ENCODE results near the gene CDH24. TPM values are rescaled to one million over a fixed set of nuclear protein-coding genes. Genes with fewer than 3 reads are reported as not detected.

Gene CDH24
- polyA plus RNA-seq, 3 donors, result 0.13 to 0.14 TPM; not detected in 1

DNA sequence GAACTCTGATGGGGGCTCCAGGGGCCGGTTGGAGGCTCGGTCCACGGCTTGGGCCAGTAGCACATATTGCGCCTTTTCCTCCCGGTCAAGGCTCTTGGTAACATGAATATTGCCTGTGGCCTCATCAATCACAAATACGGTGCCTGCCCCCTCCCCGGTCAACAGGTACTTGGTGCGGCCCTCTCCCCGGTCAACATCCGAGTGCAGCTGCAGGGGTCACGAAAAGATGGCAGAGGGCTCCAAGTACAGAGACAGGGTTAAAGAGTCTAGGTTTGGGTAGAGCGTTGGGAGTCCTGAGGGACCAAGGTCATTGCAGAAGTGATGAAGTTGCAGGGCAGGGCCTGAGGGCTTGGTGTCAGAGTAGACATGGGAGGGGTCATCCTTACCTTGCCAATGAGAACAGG, 2.2 kb downstream of the CDH24 start:
- H3K27me3 Mint-ChIP-seq (ENCODE audit: low read depth in 3 of 3), result peaks cover 10 to 16% (median 12%) of the 10 kb centered on the region in 3 donors
- H3K27me3 ChIP-seq (ENCODE audit: control insufficient read depth in 2 of 2, insufficient read depth in 2 of 2, low read length in 2 of 2), result peaks cover 4 to 10% of the 10 kb centered on the region in 2 donors
- H3K4me3 ChIP-seq (replicated peaks in 1 of 3; ENCODE audit: low read depth in 2 of 3, low read length in 3 of 3), result no peak overlapping the region
- H3K36me3 Mint-ChIP-seq, result peaks cover 14 to 15% of the 10 kb centered on the region in 2 donors
- no peaks in the 10 kb centered on the region for H3K9me3 ChIP-seq (replicated peaks in 1 of 2; ENCODE audit: control insufficient read depth in 1 of 2, insufficient read depth in 1 of 2, low read length in 2 of 2)
- no peak overlapping the region for H3K27ac ChIP-seq (ENCODE audit: low read depth in 1 of 2, low read length in 2 of 2)
- H2AFZ ChIP-seq (ENCODE audit: insufficient read depth, low read depth, low read length, poor library complexity, severe bottlenecking), result no peak overlapping the region
- H3K36me3 ChIP-seq (replicated peaks in 1 of 2; ENCODE audit: control insufficient read depth in 1 of 2, insufficient read depth in 2 of 2, low read length in 2 of 2), result peaks cover 11 to 17% of the 10 kb centered on the region in 2 donors
- H3K9me3 Mint-ChIP-seq, result peaks cover 0 to 3% (median 0%) of the 10 kb centered on the region in 7 donors
- H4K20me1 ChIP-seq (ENCODE audit: insufficient read depth, low read length), result peaks cover 16% of the 10 kb centered on the region
- H3K9ac ChIP-seq (ENCODE audit: insufficient read depth, low read length, poor library complexity, severe bottlenecking), result no peak overlapping the region
- H3K4me1 ChIP-seq (ENCODE audit: control insufficient read depth in 1 of 2, insufficient read depth in 2 of 2, low read length in 2 of 2), result peaks cover 23 to 32% of the 10 kb centered on the region in 2 donors
- H3K79me2 ChIP-seq (ENCODE audit: insufficient read depth, low read length), result no peaks in the 10 kb centered on the region
- TF ChIP-seq, protein P1, sequence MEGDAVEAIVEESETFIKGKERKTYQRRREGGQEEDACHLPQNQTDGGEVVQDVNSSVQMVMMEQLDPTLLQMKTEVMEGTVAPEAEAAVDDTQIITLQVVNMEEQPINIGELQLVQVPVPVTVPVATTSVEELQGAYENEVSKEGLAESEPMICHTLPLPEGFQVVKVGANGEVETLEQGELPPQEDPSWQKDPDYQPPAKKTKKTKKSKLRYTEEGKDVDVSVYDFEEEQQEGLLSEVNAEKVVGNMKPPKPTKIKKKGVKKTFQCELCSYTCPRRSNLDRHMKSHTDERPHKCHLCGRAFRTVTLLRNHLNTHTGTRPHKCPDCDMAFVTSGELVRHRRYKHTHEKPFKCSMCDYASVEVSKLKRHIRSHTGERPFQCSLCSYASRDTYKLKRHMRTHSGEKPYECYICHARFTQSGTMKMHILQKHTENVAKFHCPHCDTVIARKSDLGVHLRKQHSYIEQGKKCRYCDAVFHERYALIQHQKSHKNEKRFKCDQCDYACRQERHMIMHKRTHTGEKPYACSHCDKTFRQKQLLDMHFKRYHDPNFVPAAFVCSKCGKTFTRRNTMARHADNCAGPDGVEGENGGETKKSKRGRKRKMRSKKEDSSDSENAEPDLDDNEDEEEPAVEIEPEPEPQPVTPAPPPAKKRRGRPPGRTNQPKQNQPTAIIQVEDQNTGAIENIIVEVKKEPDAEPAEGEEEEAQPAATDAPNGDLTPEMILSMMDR (IDR thresholded peaks at IDR 0.05), result no peak
- no peak overlapping the region for H3K4me2 ChIP-seq (replicated peaks; ENCODE audit: extremely low read depth, low read length, poor library complexity, severe bottlenecking)
- no peak overlapping the region for H3K4me3 Mint-ChIP-seq
- peaks cover 29% of the 10 kb centered on the region for H3K4me1 Mint-ChIP-seq
- H3K27ac Mint-ChIP-seq, result no peak overlapping the region
- no peak for DNase-seq
- intact Hi-C loops (cut with micrococcal nuclease), result no loop called here
- WGBS (ENCODE audit: insufficient coverage), result 95% methylated on average over 11 of the region's 12 CpGs

DNA sequence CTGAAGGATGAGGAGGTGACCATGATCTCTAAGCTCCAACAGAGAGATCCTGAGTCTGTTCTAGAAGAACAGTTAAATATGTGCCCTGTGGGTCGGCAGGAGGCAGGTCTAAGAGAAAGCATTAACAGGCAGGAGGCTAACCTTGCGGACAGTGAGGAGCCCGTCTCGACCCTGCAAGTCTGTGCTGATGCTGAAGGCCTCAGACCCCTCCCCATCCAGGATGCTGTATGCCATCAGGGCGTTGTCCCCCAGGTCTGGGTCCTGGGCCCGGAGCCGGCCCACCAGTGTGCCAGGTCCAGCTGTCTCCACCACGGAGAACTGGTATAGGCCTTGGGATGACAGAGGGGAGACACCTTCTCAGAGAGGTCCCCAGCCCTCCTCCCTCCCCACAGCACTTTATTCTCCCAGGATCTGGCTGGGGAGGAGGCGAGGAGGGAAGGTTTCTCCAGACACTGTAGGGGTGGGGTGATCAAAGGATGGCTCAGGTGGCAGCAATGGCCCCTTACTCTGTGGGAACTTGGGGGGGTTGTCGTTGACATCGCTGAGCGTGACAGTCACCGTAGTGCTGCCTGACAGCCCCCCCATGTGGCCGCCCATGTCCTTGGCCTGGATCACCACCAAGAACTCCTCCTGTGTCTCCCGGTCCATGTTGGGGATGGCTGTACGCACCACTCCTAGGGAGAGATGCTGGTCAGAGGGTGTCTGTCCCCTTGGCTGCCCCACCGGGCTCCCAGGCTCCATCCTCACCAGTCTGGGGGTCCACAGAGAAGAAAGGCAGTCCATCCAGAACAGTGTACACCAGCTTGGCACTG, 3.1 kb downstream of the CDH24 start:
- H3K9me3 Mint-ChIP-seq, result peaks cover 0 to 3% (median 0%) of the 10 kb centered on the region in 7 donors
- peaks cover 4 to 7% of the 10 kb centered on the region in 2 donors for H3K36me3 Mint-ChIP-seq
- peaks cover 10 to 15% (median 12%) of the 10 kb centered on the region in 3 donors for H3K27me3 Mint-ChIP-seq (ENCODE audit: low read depth in 3 of 3)
- no peak overlapping the region for H3K27ac Mint-ChIP-seq
- WGBS (ENCODE audit: insufficient coverage), result 68% methylated on average over 11 of the region's 17 CpGs
- intact Hi-C loops (cut with micrococcal nuclease), result no loop called here
- Histone ChIP-seq H3K9ac (ENCODE audit: insufficient read depth, low read length, poor library complexity, severe bottlenecking) (no peak overlapping the region), H3K27me3 (ENCODE audit: control insufficient read depth in 2 of 2, insufficient read depth in 2 of 2, low read length in 2 of 2) (peaks cover 4 to 10% of the 10 kb centered on the region in 2 donors), H3K79me2 (ENCODE audit: insufficient read depth, low read length) (no peaks in the 10 kb centered on the region), H3K36me3 (replicated peaks in 1 of 2; ENCODE audit: control insufficient read depth in 1 of 2, insufficient read depth in 2 of 2, low read length in 2 of 2) (peaks cover 5 to 7% of the 10 kb centered on the region in 2 donors), H3K4me1 (ENCODE audit: control insufficient read depth in 1 of 2, insufficient read depth in 2 of 2, low read length in 2 of 2) (peaks cover 23 to 32% of the 10 kb centered on the region in 2 donors), H3K4me3 (replicated peaks in 1 of 3; ENCODE audit: low read depth in 2 of 3, low read length in 3 of 3) (no peak overlapping the region), H3K4me2 (replicated peaks; ENCODE audit: extremely low read depth, low read length, poor library complexity, severe bottlenecking) (no peak overlapping the region), H3K9me3 (replicated peaks in 1 of 2; ENCODE audit: control insufficient read depth in 1 of 2, insufficient read depth in 1 of 2, low read length in 2 of 2) (no peaks in the 10 kb centered on the region), H3K27ac (ENCODE audit: low read depth in 1 of 2, low read length in 2 of 2) (no peak overlapping the region), H4K20me1 (ENCODE audit: insufficient read depth, low read length) (peaks cover 12% of the 10 kb centered on the region), H2AFZ (ENCODE audit: insufficient read depth, low read depth, low read length, poor library complexity, severe bottlenecking) (no peak overlapping the region)
- peaks cover 29% of the 10 kb centered on the region for H3K4me1 Mint-ChIP-seq
- DNase-seq, result no peak
- TF ChIP-seq, protein P1 (IDR thresholded peaks at IDR 0.05), result no peak
- no peak overlapping the region for H3K4me3 Mint-ChIP-seq

Data from CD14-positive monocyte (primary cell).